Central memory CD4-positive, alpha-beta T cell (primary cell): Measurements from ENCODE around the gene WT1.
"Not testable (repeated sequence)": the region's sequence is repeated elsewhere in the genome, so short reads cannot be mapped to it uniquely, and the experiment has no call there.

ENCODE experiments used
- DNase-seq: peaks from one replicate; pipeline ENCODE4 v3.0.0; 2022

WT1 gene

GRCh38 chr11:32385998-32386397 is 49.3 kb downstream of the WT1 start:
- no peak for DNase-seq

GRCh38 chr11:32382339-32383049 is 52.8 kb downstream of the WT1 start:
- DNase-seq: no peak

GRCh38 chr11:32381179-32381578 is 54.2 kb downstream of the WT1 start:
- DNase-seq: no peak

- DNase-seq: no peak
Measured at GRCh38 chr11:32379719-32380118, 55.6 kb downstream of the WT1 start.

GRCh38 chr11:32375826-32376225 is 59.5 kb downstream of the WT1 start:
- DNase-seq: no peak

GRCh38 chr11:32374261-32374711 is 61.1 kb downstream of the WT1 start:
- DNase-seq: no peak

- not testable (repeated sequence) for DNase-seq
Measured at GRCh38 chr11:32369987-32370386, 65.4 kb downstream of the WT1 start.

GRCh38 chr11:32366666-32367065 is 68.7 kb downstream of the WT1 start:
- DNase-seq: no peak

GRCh38 chr11:32365192-32365591 is 70.1 kb downstream of the WT1 start:
- no peak for DNase-seq

GRCh38 chr11:32358729-32359128 is 76.6 kb downstream of the WT1 start:
- no peak for DNase-seq

GRCh38 chr11:32353884-32354283 is 81.5 kb downstream of the WT1 start:
- DNase-seq: no peak

GRCh38 chr11:32348502-32348901 is 86.8 kb downstream of the WT1 start:
- no peak for DNase-seq

GRCh38 chr11:32344946-32345345 is 90.4 kb downstream of the WT1 start:
- no peak for DNase-seq

- DNase-seq: peak; percentile 8
Measured at GRCh38 chr11:32343325-32344008, 91.9 kb downstream of the WT1 start.

GRCh38 chr11:32341620-32342613 is 93.4 kb downstream of the WT1 start:
- DNase-seq: no peak

- DNase-seq: no peak
Measured at GRCh38 chr11:32340181-32340580, 95.2 kb downstream of the WT1 start.
